Hepatocyte (in vitro differentiated cells): Measurements from ENCODE around the gene NLRC5.
"Not testable (repeated sequence)": the region's sequence is repeated elsewhere in the genome, so short reads cannot be mapped to it uniquely, and the experiment has no call there.

Experiments
- CTCF ChIP-seq: fragments of 200-600 bp; sonication (generic); IDR thresholded peaks from 2 replicates; pipeline ENCODE4 v1.5.1; 2016; ENCODE audit warnings: antibody characterized with exemption, mild to moderate bottlenecking; ENCODE audit not compliant: poor library complexity
- EZH2phosphoT487 ChIP-seq: fragments of 200-600 bp; sonication (generic); IDR thresholded peaks from one replicate; pipeline ENCODE4 v1.6.1; 2018; ENCODE audit warnings: antibody characterized with exemption, mild to moderate bottlenecking, low read depth, moderate library complexity; ENCODE audit not compliant: unreplicated experiment, severe bottlenecking

- not testable (repeated sequence) for TF ChIP-seq CTCF, EZH2phosphoT487
Observed at GRCh38 chr16:56986908-56987307, 2.4 kb upstream of the NLRC5 start.
